ENCODE data around the gene TMEM225B. TPM values are rescaled to one million over a fixed set of nuclear protein-coding genes. Genes with fewer than 3 reads are reported as not detected.
A peak's percentile ranks its signal among the peaks of the same experiment; 100 is the strongest.

The TMEM225B gene
- total RNA-seq, 3 donors from 2014 or later: 1.0 to 4.5 (median 2.0) TPM

- H3K36me3 ChIP-seq: no peaks in the 10 kb centered on the region
- peaks cover 3 to 15% of the 10 kb centered on the region in 2 donors for H3K4me1 ChIP-seq
- TF ChIP-seq POLR2A (IDR thresholded peaks at IDR 0.05): no peak
- no peak for TF ChIP-seq POLR2AphosphoS5 (IDR thresholded peaks at IDR 0.05)
- no peak for TF ChIP-seq CTCF (IDR thresholded peaks at IDR 0.05)
- no peaks in the 10 kb centered on the region for H3K9me3 ChIP-seq
- H3K4me3 ChIP-seq: peak overlapping the region; percentile 70 to 100 (median 94)
- H3K27me3 ChIP-seq: no peaks in the 10 kb centered on the region
- DNase-seq (ENCODE audit: low spot score in 2 of 2): no peak
- H3K27ac ChIP-seq: peak overlapping the region; percentile 98 to 100
- intact Hi-C loops (cut with DNase I; ENCODE audit: low total_unique reads): no loop called here
Observed at GRCh38 chr7:99557196-99557607, 40.9 kb upstream of the TMEM225B start.

GRCh38 chr7:99557940-99558305, 40.1 kb upstream of the TMEM225B start:
- Histone ChIP-seq H3K9me3 (no peaks in the 10 kb centered on the region), H3K4me3 (peak overlapping the region; percentile 70 to 100 (median 94)), H3K27me3 (no peaks in the 10 kb centered on the region), H3K27ac (peak overlapping the region; percentile 98 to 100), H3K4me1 (peaks cover 3 to 15% of the 10 kb centered on the region in 2 donors), H3K36me3 (peaks cover 6% of the 10 kb centered on the region)
- intact Hi-C loops (cut with DNase I; ENCODE audit: low total_unique reads): no loop called here
- TF ChIP-seq POLR2AphosphoS5 (IDR thresholded peaks at IDR 0.05) (no peak), POLR2A (IDR thresholded peaks at IDR 0.05) (no peak), CTCF (IDR thresholded peaks at IDR 0.05) (no peak)
- DNase-seq (ENCODE audit: low spot score in 2 of 2): no peak

GRCh38 chr7:99558306-99559174, 39.5 kb upstream of the TMEM225B start, which contains the start of gene ZNF655:
Gene ZNF655, plus strand, starts transcription at chr7:99558642. Its CDS starts 1,918 bp downstream, at chr7:99560560.
- Histone ChIP-seq H3K36me3 (peaks cover 7% of the 10 kb centered on the region), H3K4me1 (peaks cover 3 to 15% of the 10 kb centered on the region in 2 donors), H3K4me3 (peak within 1 kb of the TSS; percentile 70 to 100 (median 94)), H3K27ac (peak within 1 kb of the TSS; percentile 98 to 100), H3K27me3 (no peaks in the 10 kb centered on the region), H3K9me3 (no peaks in the 10 kb centered on the region)
- intact Hi-C loops (cut with DNase I; ENCODE audit: low total_unique reads): no loop called here
- peak; percentile 89 to 91 for DNase-seq (ENCODE audit: low spot score in 2 of 2)
- TF ChIP-seq CTCF (IDR thresholded peaks at IDR 0.05): peak in 1 of 3 donors; percentile 9
- peak; percentile 66 for TF ChIP-seq POLR2A (IDR thresholded peaks at IDR 0.05)
- peak; percentile 19 to 84 (median 55) for TF ChIP-seq POLR2AphosphoS5 (IDR thresholded peaks at IDR 0.05)

GRCh38 chr7:99559175-99559915, 38.7 kb upstream of the TMEM225B start:
- Histone ChIP-seq H3K27ac (peak overlapping the region; percentile 98 to 100), H3K4me3 (peak overlapping the region; percentile 70 to 100 (median 94)), H3K4me1 (peaks cover 3 to 15% of the 10 kb centered on the region in 2 donors), H3K9me3 (no peaks in the 10 kb centered on the region), H3K27me3 (no peaks in the 10 kb centered on the region), H3K36me3 (peaks cover 7% of the 10 kb centered on the region)
- intact Hi-C loops (cut with DNase I; ENCODE audit: low total_unique reads): no loop called here
- TF ChIP-seq POLR2AphosphoS5 (IDR thresholded peaks at IDR 0.05) (no peak), CTCF (IDR thresholded peaks at IDR 0.05) (no peak), POLR2A (IDR thresholded peaks at IDR 0.05) (no peak)
- no peak for DNase-seq (ENCODE audit: low spot score in 2 of 2)

All from breast epithelium (tissue), 4 donors.